Tibial nerve (tissue), 4 donors: ENCODE results near the gene GIMAP8.

Source experiments
- CTCF ChIP-seq, 5 experiments: fragments of 200-600 bp in 3 of 5; fragments of 450-650 bp in 2 of 5; sonication (generic) in 3 of 5; IDR thresholded peaks; one replicate each; pipeline ENCODE4 v1.5.1; 2016 to 2019; ENCODE audit warnings: antibody characterized with exemption in 5 of 5, mild to moderate bottlenecking in 3 of 5, moderate library complexity in 2 of 5
- EP300 ChIP-seq, 2 donors: sonication (generic); formaldehyde crosslinking; IDR thresholded peaks; one replicate each; pipeline ENCODE4 v1.6.1; 2017; ENCODE audit warnings: antibody characterized with exemption in 2 of 2, mild to moderate bottlenecking in 1 of 2
- POLR2A ChIP-seq, 2 donors: fragments of 450-650 bp; IDR thresholded peaks; one replicate each; pipeline ENCODE4 v1.6.1; 2017; ENCODE audit warnings: antibody characterized with exemption in 2 of 2, mild to moderate bottlenecking in 2 of 2, moderate library complexity in 2 of 2

GRCh38 chr7:150448789-150449147 lies 1.7 kb upstream of the GIMAP8 start:
- TF ChIP-seq POLR2A (IDR thresholded peaks at IDR 0.05) (no peak), CTCF (IDR thresholded peaks at IDR 0.05) (peak; percentile 76 to 85 (median 77)), EP300 (IDR thresholded peaks at IDR 0.05) (peak in 1 of 2 donors; percentile 50)
